H9 (cell line): ENCODE measurements around the gene MMP24OS. TPM values are rescaled to one million over a fixed set of nuclear protein-coding genes. Genes with fewer than 3 reads are reported as not detected.
A peak's percentile ranks its signal among the peaks of the same experiment; 100 is the strongest.
"Not testable (repeated sequence)": the region's sequence is repeated elsewhere in the genome, so short reads cannot be mapped to it uniquely, and the experiment has no call there.

Experiments
- DNase-seq: peaks from one replicate; pipeline ENCODE4 v3.0.0-alpha.2; 2017
- H2AFZ ChIP-seq: one replicate; pipeline ENCODE4 v1.6.1; 2013; ENCODE audit warnings: mild to moderate bottlenecking, low read length, control low read depth, moderate library complexity
- H2AK5ac ChIP-seq: 2 replicates; pipeline ENCODE4 v1.6.1; 2013; ENCODE audit warnings: low read length, control low read depth, mixed read lengths; ENCODE audit not compliant: insufficient read length
- H2BK120ac ChIP-seq: one replicate; pipeline ENCODE4 v1.6.1; 2013; ENCODE audit warnings: low read depth, mild to moderate bottlenecking, low read length, control low read depth, inconsistent platforms; ENCODE audit not compliant: poor library complexity, severe bottlenecking
- H2BK12ac ChIP-seq: 2 replicates; pipeline ENCODE4 v1.6.1; 2013; ENCODE audit warnings: low read length, control low read depth, mixed read lengths, low read depth; ENCODE audit not compliant: insufficient read length
- H2BK15ac ChIP-seq: 2 replicates; pipeline ENCODE4 v1.6.1; 2013; ENCODE audit warnings: low read depth, low read length, control low read depth
- H2BK20ac ChIP-seq: one replicate; pipeline ENCODE4 v1.6.1; 2013; ENCODE audit warnings: low read depth, mild to moderate bottlenecking, low read length, control low read depth, inconsistent platforms; ENCODE audit not compliant: poor library complexity, severe bottlenecking
- H2BK5ac ChIP-seq: 2 replicates; pipeline ENCODE4 v1.6.1; 2013; ENCODE audit warnings: low read length, control low read depth, mixed read lengths; ENCODE audit not compliant: insufficient read length
- H3K14ac ChIP-seq: 2 replicates; pipeline ENCODE4 v1.6.1; 2013; ENCODE audit warnings: low read length, control low read depth; ENCODE audit not compliant: insufficient read depth
- H3K18ac ChIP-seq: 2 replicates; pipeline ENCODE4 v1.6.1; 2013; ENCODE audit warnings: low read depth, mild to moderate bottlenecking, mixed read lengths, low read length, control low read depth; ENCODE audit not compliant: insufficient read length
- H3K23ac ChIP-seq: 2 replicates; pipeline ENCODE4 v1.6.1; 2013; ENCODE audit warnings: low read length, control low read depth, mixed read lengths, low read depth; ENCODE audit not compliant: insufficient read length
- H3K23me2 ChIP-seq: 2 replicates; pipeline ENCODE4 v1.6.1; 2013; ENCODE audit warnings: low read depth, mild to moderate bottlenecking, mixed read lengths, low read length, control low read depth; ENCODE audit not compliant: insufficient read length, poor library complexity, severe bottlenecking
- H3K27ac ChIP-seq: 2 replicates; pipeline ENCODE4 v1.5.1; 2013; ENCODE audit warnings: low read length, control low read depth, mixed read lengths, low read depth; ENCODE audit not compliant: insufficient read length
- H3K27me3 ChIP-seq: 2 replicates; pipeline ENCODE4 v1.6.1; 2013; ENCODE audit warnings: low read length, control low read depth, inconsistent platforms; ENCODE audit not compliant: insufficient read depth
- H3K4ac ChIP-seq: 2 replicates; pipeline ENCODE4 v1.6.1; 2013; ENCODE audit warnings: low read depth, mild to moderate bottlenecking, control low read depth, inconsistent platforms, low read length, moderate library complexity
- H3K4me1 ChIP-seq: 2 replicates; pipeline ENCODE4 v1.6.1; 2013; ENCODE audit warnings: low read length, control low read depth, inconsistent platforms; ENCODE audit not compliant: insufficient read depth
- H3K4me2 ChIP-seq: 2 replicates; pipeline ENCODE4 v1.6.1; 2013; ENCODE audit warnings: low read length, control low read depth, mixed read lengths; ENCODE audit not compliant: insufficient read length, insufficient read depth
- H3K56ac ChIP-seq: 2 replicates; pipeline ENCODE4 v1.6.1; 2013; ENCODE audit warnings: low read depth, mild to moderate bottlenecking, mixed read lengths, low read length, control low read depth; ENCODE audit not compliant: insufficient read length
- H3K79me1 ChIP-seq: 2 replicates; pipeline ENCODE4 v1.6.1; 2013; ENCODE audit warnings: low read depth, mild to moderate bottlenecking, moderate library complexity, low read length, control low read depth, inconsistent platforms; ENCODE audit not compliant: insufficient read depth, poor library complexity, severe bottlenecking
- H3K79me2 ChIP-seq: 2 replicates; pipeline ENCODE4 v1.6.1; 2013; ENCODE audit warnings: low read length, control low read depth, inconsistent platforms; ENCODE audit not compliant: insufficient read depth
- H3K9ac ChIP-seq: 2 replicates; pipeline ENCODE4 v1.6.1; 2013; ENCODE audit warnings: low read length, control low read depth, mixed read lengths; ENCODE audit not compliant: insufficient read length; ENCODE audit errors: extremely low read depth
- H3K9me3 ChIP-seq: one replicate; pipeline ENCODE4 v1.6.1; 2013; ENCODE audit warnings: low read depth, low read length, inconsistent platforms; ENCODE audit not compliant: control insufficient read depth
- H3T11ph ChIP-seq: one replicate; pipeline ENCODE4 v1.6.1; 2013; ENCODE audit warnings: mild to moderate bottlenecking, low read length, control low read depth, inconsistent platforms
- H4K20me1 ChIP-seq: one replicate; pipeline ENCODE4 v1.6.1; 2013; ENCODE audit not compliant: control insufficient read depth, insufficient read length, insufficient read depth
- H4K5ac ChIP-seq: 2 replicates; pipeline ENCODE4 v1.6.1; 2013; ENCODE audit warnings: low read depth, mild to moderate bottlenecking, mixed read lengths, low read length, control low read depth; ENCODE audit not compliant: insufficient read length
- H4K8ac ChIP-seq: replicated peaks from 2 replicates; pipeline ENCODE4 v1.6.1; 2013; ENCODE audit warnings: low read length, control low read depth, mixed read lengths, low read depth; ENCODE audit not compliant: insufficient read length
- H4K91ac ChIP-seq: 2 replicates; pipeline ENCODE4 v1.6.1; 2013; ENCODE audit warnings: low read depth, mild to moderate bottlenecking, moderate library complexity, mixed read lengths, low read length, control low read depth; ENCODE audit not compliant: insufficient read length
- H3K27ac Mint-ChIP-seq, 3 experiments: 2 replicates in 2 of 3; 3 replicates in 1 of 3; pipeline ENCODE4 v1.8.0; 2020 to 2021; ENCODE audit warnings: mixed read lengths in 3 of 3, mild to moderate bottlenecking in 1 of 3, moderate library complexity in 1 of 3
- H3K27me3 Mint-ChIP-seq: 2 replicates; pipeline ENCODE4 v1.8.0; 2021; ENCODE audit warnings: low read depth, mild to moderate bottlenecking, moderate library complexity, mixed read lengths
- H3K36me3 Mint-ChIP-seq, 3 experiments: 2 replicates in 2 of 3; 3 replicates in 1 of 3; pipeline ENCODE4 v1.8.0; 2020 to 2021; ENCODE audit warnings: low read depth in 3 of 3, mixed read lengths in 3 of 3; ENCODE audit not compliant: insufficient read depth in 1 of 3
- H3K4me1 Mint-ChIP-seq, 2 experiments: 2 replicates each; pipeline ENCODE4 v1.8.0; 2020; ENCODE audit warnings: mixed read lengths in 2 of 2
- H3K4me3 Mint-ChIP-seq, 2 experiments: 2 replicates in 1 of 2; 3 replicates in 1 of 2; pipeline ENCODE4 v1.8.0; 2020 to 2021; ENCODE audit warnings: mild to moderate bottlenecking in 2 of 2, mixed read lengths in 2 of 2, moderate library complexity in 1 of 2
- H3K9me3 Mint-ChIP-seq, 2 experiments: 2 replicates in 1 of 2; 3 replicates in 1 of 2; pipeline ENCODE4 v1.8.0; 2020; ENCODE audit warnings: mild to moderate bottlenecking in 2 of 2, mixed read lengths in 2 of 2, moderate library complexity in 1 of 2
- WGBS: extraction: QIAGEN DNeasy Blood & Tissue Kit; methylation state at CpG from one replicate; pipeline ENCODE4 v1.1.7; 2013; ENCODE audit warnings: missing lambda C conversion rate, low lambda C conversion rate, mixed read lengths; ENCODE audit not compliant: insufficient read length; ENCODE audit errors: extremely low coverage; 5-methylcytosine and 5-hydroxymethylcytosine counted together
- total RNA-seq: library from RNA; stranded (reverse); gene quantifications from 2 replicates; pipeline ENCODE4 v1.2.1, GENCODE V29; 2021
- TF ChIP-seq, protein P1 (sequence below): fragments of 200-600 bp; sonication (generic); conservative IDR thresholded peaks from 3 replicates; pipeline ENCODE4 v1.8.0; 2021; ENCODE audit warnings: antibody characterized with exemption, mild to moderate bottlenecking

Gene MMP24OS
- total RNA-seq, 1 experiment from 2014 or later = 43.8 TPM

DNA sequence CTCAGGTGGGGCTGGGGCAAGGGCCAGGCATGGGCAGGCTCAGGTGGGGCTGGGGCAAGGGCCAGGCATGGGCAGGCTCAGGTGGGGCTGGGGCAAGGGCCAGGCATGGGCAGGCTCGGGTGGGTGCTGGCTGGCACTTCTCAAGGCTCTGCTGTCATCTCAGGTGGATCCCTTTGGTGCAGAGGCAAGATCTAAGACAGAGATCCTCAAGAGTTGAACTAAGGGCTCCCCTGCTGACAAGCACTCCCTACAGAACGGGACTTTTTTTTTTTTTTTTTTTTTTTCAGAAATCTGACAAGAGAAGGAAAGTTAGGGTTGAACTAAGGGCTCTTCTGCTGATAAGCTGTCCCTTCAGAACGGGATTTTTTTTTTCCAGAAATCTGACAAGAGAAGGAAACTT, 24.9 kb downstream of the MMP24OS start:
- Histone ChIP-seq H2BK5ac (no peak overlapping the region), H2AK5ac (no peak overlapping the region), H3K4me1 (no peaks in the 10 kb centered on the region), H2BK12ac (no peak overlapping the region), H3K9me3 (no peaks in the 10 kb centered on the region), H3T11ph (no peak overlapping the region), H3K4me2 (no peak overlapping the region), H3K4ac (no peak overlapping the region), H3K18ac (no peak overlapping the region), H4K8ac (no peak overlapping the region), H3K14ac (no peak overlapping the region), H3K23ac (no peak overlapping the region), H4K20me1 (no peaks in the 10 kb centered on the region), H3K9ac (no peak overlapping the region), H3K79me1 (no peaks in the 10 kb centered on the region), H3K79me2 (no peaks in the 10 kb centered on the region), H2AFZ (no peak overlapping the region), H3K27ac (no peak overlapping the region), H3K56ac (no peak overlapping the region), H3K27me3 (no peaks in the 10 kb centered on the region), H2BK20ac (no peak overlapping the region), H3K23me2 (no peaks in the 10 kb centered on the region), H2BK120ac (no peak overlapping the region), H4K91ac (no peak overlapping the region), H4K5ac (no peak overlapping the region), H2BK15ac (no peak overlapping the region)
- Mint-ChIP-seq H3K27me3 (no peaks in the 10 kb centered on the region; the same call in 1 of the 2 replicates), H3K9me3 (no peaks in the 10 kb centered on the region; a peak in 1 of 5 replicates), H3K4me3 (no peak overlapping the region), H3K4me1 (peaks cover 28 to 36% of the 10 kb centered on the region in 2 experiments), H3K36me3 (peaks cover 0 to 56% (median 38%) of the 10 kb centered on the region in 3 experiments; a peak in 4 of 7 replicates), H3K27ac (no peak overlapping the region)
- TF ChIP-seq, protein P1, sequence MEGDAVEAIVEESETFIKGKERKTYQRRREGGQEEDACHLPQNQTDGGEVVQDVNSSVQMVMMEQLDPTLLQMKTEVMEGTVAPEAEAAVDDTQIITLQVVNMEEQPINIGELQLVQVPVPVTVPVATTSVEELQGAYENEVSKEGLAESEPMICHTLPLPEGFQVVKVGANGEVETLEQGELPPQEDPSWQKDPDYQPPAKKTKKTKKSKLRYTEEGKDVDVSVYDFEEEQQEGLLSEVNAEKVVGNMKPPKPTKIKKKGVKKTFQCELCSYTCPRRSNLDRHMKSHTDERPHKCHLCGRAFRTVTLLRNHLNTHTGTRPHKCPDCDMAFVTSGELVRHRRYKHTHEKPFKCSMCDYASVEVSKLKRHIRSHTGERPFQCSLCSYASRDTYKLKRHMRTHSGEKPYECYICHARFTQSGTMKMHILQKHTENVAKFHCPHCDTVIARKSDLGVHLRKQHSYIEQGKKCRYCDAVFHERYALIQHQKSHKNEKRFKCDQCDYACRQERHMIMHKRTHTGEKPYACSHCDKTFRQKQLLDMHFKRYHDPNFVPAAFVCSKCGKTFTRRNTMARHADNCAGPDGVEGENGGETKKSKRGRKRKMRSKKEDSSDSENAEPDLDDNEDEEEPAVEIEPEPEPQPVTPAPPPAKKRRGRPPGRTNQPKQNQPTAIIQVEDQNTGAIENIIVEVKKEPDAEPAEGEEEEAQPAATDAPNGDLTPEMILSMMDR = no peak
- no peak for DNase-seq
- WGBS = no CpG with 5 or more reads among the region's 3 CpGs

DNA sequence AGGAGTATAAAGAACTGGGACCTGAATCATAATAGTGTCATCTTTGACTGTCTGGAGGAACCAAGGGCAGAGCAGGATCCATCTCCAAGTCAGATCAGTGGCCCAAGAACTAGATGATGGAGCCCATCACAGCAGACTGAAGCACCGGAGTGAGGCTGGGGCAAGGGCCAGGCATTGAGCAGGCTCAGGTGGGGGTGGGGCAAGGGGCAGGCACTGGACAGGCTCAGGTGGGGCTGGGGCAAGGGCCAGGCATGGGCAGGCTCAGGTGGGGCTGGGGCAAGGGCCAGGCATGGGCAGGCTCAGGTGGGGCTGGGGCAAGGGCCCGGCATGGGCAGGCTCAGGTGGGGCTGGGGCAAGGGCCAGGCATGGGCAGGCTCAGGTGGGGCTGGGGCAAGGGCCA, 25.3 kb downstream of the MMP24OS start:
- no CpG with 5 or more reads among the region's 2 CpGs for WGBS
- not testable (repeated sequence) for H3K4me2 ChIP-seq, H3K23me2 ChIP-seq, H4K8ac ChIP-seq, H3K79me2 ChIP-seq, H3K4me1 ChIP-seq, H4K20me1 ChIP-seq, DNase-seq, H2AFZ ChIP-seq, H3K27ac ChIP-seq, H3K4me3 Mint-ChIP-seq, H3K56ac ChIP-seq, H4K91ac ChIP-seq, H3K23ac ChIP-seq, H3K27me3 Mint-ChIP-seq, H2BK15ac ChIP-seq, H3K9ac ChIP-seq, H3K9me3 ChIP-seq, H2BK12ac ChIP-seq, H2BK5ac ChIP-seq, H3K4ac ChIP-seq, H3K27me3 ChIP-seq, H2BK120ac ChIP-seq, H3K79me1 ChIP-seq, H3K9me3 Mint-ChIP-seq, H2BK20ac ChIP-seq, H3T11ph ChIP-seq, H4K5ac ChIP-seq, H3K18ac ChIP-seq, H3K14ac ChIP-seq, H2AK5ac ChIP-seq
- peaks cover 0 to 60% (median 41%) of the 10 kb centered on the region in 3 experiments; a peak in 4 of 7 replicates for H3K36me3 Mint-ChIP-seq
- H3K4me1 Mint-ChIP-seq = peaks cover 28 to 36% of the 10 kb centered on the region in 2 experiments
- peak overlapping the region in 1 of 3 experiments; percentile 57; a peak in 2 of 7 replicates for H3K27ac Mint-ChIP-seq
